Measurements from ENCODE around the gene CCDC69.
A peak's percentile ranks its signal among the peaks of the same experiment; 100 is the strongest.

CCDC69 gene

GRCh38 chr5:151157426-151158286 is 66.2 kb downstream of the CCDC69 start, which contains the start of gene ANXA6:
ANXA6 (minus strand) TSS chr5:151157779; CDS start chr5:151147901, 9,878 bp downstream.
- peak; percentile 39 for DNase-seq

DNA sequence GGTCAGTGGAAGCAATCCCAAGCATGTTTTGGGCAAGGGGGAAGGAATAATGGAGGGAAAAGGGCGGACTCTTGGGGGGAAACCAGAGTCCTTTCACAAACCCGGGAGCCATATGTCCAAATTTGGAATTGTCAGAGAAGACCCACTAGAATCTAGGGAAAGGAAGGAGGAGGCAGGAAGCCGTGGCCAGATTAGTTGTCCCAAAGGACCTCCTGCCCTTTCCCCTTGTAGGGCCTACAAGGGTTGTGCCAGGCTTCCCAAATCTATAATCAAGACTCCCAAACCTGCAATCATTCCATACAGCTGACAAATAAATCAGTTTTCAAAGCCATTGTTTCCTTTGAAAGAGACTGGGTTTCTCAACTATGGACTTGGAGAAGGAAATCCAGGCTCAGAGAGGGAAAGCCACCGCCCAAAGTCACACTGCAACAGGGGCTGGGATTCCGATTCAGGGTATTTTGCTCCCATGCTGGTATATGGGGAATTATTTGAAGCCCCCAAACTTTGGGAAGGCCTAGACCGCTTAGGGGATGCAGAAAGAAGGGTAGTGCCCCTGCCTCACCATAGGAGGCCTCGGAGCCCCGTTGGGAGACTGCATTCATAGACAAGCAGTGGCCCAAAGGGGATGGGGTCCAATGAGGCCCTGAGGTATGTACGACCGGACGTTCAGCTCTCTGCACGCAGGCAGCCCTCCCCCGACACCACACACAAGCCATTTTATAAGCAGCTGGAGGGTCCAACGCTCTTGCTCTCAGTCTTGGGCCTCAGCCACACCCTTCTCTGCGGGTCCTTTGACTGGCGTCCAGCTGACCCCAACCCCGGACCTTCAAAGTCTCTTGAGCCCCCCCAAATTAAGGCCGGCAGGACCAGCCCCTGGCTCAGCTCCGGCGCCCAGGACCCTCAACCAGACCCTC is 67.1 kb downstream of the CCDC69 start:
- no peak for DNase-seq

- DNase-seq, result no peak
These were observed 68.0 kb downstream of the CCDC69 start for GRCh38 chr5:151155775-151156506.

- DNase-seq, result peak; percentile 40
These were observed 68.7 kb downstream of the CCDC69 start for GRCh38 chr5:151154931-151155774.

- DNase-seq, result peak; percentile 53
These were observed 70.1 kb downstream of the CCDC69 start for GRCh38 chr5:151153766-151154272.

- no peak for DNase-seq
These were observed 70.6 kb downstream of the CCDC69 start for GRCh38 chr5:151153300-151153699.

- no peak for DNase-seq
These were observed 72.1 kb downstream of the CCDC69 start for GRCh38 chr5:151151793-151152192.

GRCh38 chr5:151151263-151151660 is 72.6 kb downstream of the CCDC69 start:
- no peak for DNase-seq

DNA sequence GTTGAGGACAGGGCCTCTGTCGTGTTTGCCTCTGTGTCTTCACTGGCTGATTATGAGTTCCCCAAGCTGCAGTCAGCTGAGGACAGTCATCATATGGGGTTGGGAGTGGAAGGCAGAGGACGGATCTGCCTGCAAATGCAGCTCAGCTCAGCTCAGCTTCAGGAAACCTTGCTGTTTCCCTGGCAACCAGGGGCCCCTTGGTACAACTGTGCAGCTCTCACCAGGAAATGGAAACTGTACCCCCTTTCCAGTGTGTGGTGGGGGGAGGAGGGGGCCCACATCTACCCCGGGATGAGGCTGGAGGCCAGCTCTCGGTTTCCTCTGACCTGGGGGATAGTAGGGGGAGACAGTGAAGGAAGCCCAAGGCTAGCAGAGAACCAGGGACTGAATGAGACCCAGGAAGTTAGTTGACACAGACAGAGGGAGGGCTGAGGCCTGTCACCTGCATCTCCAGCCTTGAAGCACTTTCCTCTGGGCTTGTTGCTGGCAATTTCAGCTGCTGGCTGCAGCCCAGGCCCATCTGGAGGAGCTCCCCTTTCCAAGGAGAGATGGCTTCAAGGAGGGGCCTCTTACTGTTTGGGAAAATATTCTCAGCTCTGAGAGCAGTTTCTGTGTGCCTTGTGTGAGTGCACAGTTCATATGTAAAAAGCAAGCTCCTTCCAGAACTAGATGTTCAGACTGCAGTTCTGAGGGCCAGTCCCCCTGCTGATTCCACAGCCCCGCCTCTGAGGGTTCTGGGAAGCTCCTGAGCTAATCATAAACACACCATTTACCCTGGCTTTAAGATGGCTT is 73.2 kb downstream of the CCDC69 start:
- DNase-seq, result no peak

DNA sequence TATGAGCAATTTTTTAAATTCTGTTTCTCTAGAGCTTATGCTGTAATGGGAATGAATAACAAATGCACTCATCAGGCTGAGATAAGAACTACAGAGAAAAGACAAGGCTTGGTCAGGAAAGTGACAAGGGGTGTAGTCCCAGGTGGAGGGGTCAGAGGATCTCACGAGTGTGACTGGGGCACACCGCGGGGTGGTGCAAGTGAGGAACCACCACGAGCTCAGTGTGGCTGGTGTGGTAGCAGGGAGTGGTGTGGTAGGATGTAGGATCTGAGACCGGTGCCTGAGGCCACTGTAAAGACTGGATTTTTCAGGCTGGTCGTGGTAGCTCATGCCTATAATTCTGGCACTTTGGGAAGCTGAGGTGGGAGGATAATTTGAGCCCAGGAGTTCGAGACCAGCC is 75.3 kb downstream of the CCDC69 start:
- DNase-seq, result no peak

DNA sequence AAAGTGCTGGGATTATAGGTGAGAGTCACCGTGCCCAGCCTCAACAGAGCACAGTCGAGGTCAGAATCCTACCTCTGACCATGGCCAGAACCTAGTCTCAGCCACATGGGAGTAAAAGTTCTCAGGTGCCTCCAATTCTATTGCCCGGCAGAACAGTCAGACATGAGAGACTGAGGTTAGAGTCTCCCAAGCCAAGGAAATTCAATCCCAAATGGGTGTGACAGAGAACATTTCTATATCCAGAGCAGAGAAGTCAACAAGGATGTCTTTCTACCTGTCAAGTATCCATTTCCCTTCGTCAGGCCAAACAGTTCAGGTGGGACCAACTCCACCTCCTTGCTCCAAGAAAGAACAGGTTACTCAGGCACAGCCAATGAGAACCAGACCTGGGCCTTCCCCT is 76.9 kb downstream of the CCDC69 start:
- no peak for DNase-seq

GRCh38 chr5:151146061-151146460 is 77.8 kb downstream of the CCDC69 start:
- DNase-seq, result no peak

DNA sequence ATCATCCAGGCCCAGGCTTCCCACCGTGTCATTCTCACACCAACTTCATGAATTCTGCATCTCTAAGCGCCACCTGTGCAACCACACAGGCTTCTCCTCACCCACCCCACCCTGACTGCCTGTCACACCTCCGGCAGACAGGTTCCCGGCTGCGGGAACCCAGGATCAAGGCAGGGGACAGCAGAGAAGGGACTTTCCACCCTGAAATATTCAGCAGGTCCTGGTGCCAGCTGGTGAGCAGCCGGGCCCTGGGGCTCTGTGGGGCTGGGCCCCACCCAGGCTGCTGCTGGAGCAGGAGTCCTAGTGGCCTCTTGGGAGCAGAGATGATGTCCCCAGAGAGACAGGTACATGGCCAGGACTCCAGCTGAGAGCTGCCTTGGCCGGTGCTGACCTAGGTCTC is 79.0 kb downstream of the CCDC69 start:
- no peak for DNase-seq

DNA sequence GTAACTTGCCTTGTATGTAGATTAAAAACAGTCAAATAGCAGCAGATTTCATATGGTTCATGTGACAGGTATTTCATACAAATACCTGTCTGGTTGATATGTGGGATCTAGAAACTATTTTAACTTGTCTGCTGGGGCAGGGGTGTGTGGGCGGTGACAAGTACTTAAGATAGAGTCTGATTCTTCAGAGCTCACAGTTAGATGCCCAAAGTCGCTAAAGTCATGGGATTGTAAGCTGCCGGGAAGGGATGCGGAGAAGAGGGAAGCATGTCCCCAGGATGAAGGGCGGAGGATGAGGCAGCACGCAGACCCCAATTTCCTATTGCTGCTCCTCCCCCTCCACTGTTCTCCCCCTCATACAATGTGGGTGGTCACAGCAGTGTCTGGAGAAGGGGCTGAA is 79.6 kb downstream of the CCDC69 start:
- DNase-seq, result no peak

- no peak for DNase-seq
These were observed 80.2 kb downstream of the CCDC69 start for GRCh38 chr5:151143645-151144044.

DNA sequence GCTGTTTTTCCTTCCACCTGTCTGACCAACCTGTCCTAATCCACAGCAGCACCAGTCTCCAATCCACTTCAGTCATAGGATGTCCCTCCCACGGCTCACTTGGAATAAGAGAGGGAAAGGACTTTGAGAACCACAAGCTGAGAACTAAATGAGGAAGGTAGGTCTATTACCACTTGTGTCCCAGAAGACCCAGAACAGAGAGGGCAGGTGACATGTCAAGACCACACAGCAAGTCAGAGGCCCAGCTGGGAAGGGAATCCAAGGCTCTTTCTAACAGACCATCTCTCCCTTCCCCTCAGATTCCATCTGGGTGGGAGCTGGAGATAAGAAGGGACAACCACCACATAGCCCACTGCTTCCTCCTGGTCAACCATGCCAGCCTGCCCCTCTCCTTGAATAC is 81.0 kb downstream of the CCDC69 start:
- no peak for DNase-seq

- DNase-seq, result peak; percentile 42
These were observed 82.4 kb downstream of the CCDC69 start for GRCh38 chr5:151141535-151141934.

DNA sequence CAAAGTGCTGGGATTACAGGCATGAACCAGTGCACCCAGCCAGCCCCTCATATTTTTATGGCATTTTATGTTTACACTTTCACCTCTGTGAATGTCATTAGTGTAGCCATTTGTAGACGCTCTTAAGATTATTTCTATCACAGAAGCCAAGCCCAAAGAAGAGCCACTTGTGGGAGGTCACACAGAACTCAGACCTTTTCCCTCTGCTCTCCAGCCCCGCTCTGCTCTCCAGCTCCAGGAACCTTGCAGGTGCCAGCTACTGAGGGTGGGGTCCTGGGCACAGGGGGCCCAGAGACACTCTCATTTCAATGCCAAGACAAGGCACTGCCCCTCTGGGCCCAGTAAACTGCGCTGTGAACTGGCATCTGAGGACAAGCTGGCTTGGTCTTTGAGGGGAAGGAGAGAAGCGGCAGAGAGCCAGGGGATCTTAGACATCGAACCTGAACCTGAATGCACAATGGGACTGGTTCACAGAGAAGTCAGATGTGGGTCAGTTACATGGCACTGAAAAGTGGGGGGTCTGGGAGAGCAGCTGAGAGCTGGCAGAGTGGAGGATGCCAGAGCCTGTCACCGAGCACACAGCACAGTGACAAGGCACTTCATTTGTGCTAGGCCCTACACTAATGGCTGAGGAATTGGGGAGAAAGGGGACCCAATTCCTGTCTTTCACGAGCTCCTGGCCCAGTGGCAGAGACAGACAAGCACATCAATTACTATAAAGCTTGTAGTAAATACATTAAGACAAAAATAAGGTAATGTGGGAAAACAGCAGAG is 83.0 kb downstream of the CCDC69 start:
- no peak for DNase-seq

DNA sequence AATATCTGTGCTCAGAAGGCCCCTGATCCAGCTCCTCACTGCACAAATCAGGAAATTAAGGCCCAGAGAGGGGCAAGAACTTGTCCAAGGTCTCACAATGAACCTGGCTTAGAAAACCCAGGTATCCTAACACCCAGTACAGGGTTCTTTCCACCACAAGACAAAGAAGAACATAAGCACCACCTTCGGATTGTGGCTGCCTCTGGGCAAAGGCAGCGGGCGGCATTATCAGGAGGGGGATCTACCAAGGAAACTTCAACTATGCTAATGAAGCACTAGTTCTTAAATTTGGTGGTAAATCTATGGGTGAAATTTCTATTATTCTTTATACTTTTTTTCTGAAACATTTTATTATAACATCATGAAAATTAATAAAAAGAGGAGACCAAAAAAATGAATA is 84.2 kb downstream of the CCDC69 start:
- no peak for DNase-seq

GRCh38 chr5:151139015-151139414 is 84.9 kb downstream of the CCDC69 start:
- DNase-seq, result no peak
